Fibroblast of mammary gland (primary cell): ENCODE results near the gene ADAM19.

Source experiments
- DNase-seq: peaks from one replicate; pipeline ENCODE4 v3.0.0-alpha.2; 2010; ENCODE audit warnings: low read depth
- H3K4me3 ChIP-seq: 2 replicates; pipeline ENCODE4 v1.5.1; 2011; ENCODE audit warnings: low read depth, mild to moderate bottlenecking, low read length, moderate library complexity; ENCODE audit not compliant: control insufficient read depth
- CTCF ChIP-seq: conservative IDR thresholded peaks from 2 replicates; pipeline ENCODE4 v1.5.1; 2011; ENCODE audit warnings: low read depth, low read length, inconsistent platforms; ENCODE audit not compliant: control insufficient read depth, insufficient read depth

Gene ADAM19

GRCh38 chr5:157459715-157460599 is 115.6 kb downstream of the ADAM19 start, which contains the start of gene NIPAL4:
TSS of gene NIPAL4 (plus strand) at chr5:157460213. CDS start at chr5:157460321, 108 bp downstream.
- no peak for DNase-seq
- TF ChIP-seq CTCF = no peak
- peak within 1 kb of the TSS; percentile 23 for H3K4me3 ChIP-seq

GRCh38 chr5:157458835-157459234 is 116.7 kb downstream of the ADAM19 start:
- TF ChIP-seq CTCF = no peak
- no peak overlapping the region for H3K4me3 ChIP-seq
- no peak for DNase-seq

- TF ChIP-seq CTCF = no peak
- DNase-seq = no peak
- H3K4me3 ChIP-seq = no peak overlapping the region
Observed at GRCh38 chr5:157457391-157457790, 118.2 kb downstream of the ADAM19 start.

GRCh38 chr5:157456301-157456700 is 119.3 kb downstream of the ADAM19 start:
- no peak overlapping the region for H3K4me3 ChIP-seq
- no peak for DNase-seq
- no peak for TF ChIP-seq CTCF

- TF ChIP-seq CTCF = no peak
- H3K4me3 ChIP-seq = no peak overlapping the region
- no peak for DNase-seq
Observed at GRCh38 chr5:157455057-157455456, 120.5 kb downstream of the ADAM19 start.

GRCh38 chr5:157454273-157454672 is 121.3 kb downstream of the ADAM19 start:
- TF ChIP-seq CTCF = no peak
- DNase-seq = no peak
- H3K4me3 ChIP-seq = no peak overlapping the region

- TF ChIP-seq CTCF = no peak
- no peak overlapping the region for H3K4me3 ChIP-seq
- DNase-seq = no peak
Observed at GRCh38 chr5:157451806-157452205, 123.8 kb downstream of the ADAM19 start.
